A673 (cell line): ENCODE measurements around the gene SPATA32. TPM values are rescaled to one million over a fixed set of nuclear protein-coding genes. Genes with fewer than 3 reads are reported as not detected.

ENCODE experiments used
- BruUV-seq: library from RNA; stranded (reverse); fragments of 400-500 nt; replicated peaks from 2 replicates; lab custom pipeline; 2021; lab: Mats Ljungman, UMichigan
- CTCF ChIA-PET: fragments of 300-600 bp; sonication (Branson Sonifier 250); formaldehyde crosslinking; loops from one replicate; lab custom pipeline; 2022; ENCODE audit warnings: antibody characterized with exemption; lab: Charles Lee
- POLR2A ChIA-PET: fragments of 300-600 bp; sonication (Branson Sonifier 250); formaldehyde crosslinking; loops from one replicate; lab custom pipeline; 2022; ENCODE audit warnings: antibody characterized with exemption; ENCODE audit not compliant: low non-redundant PET; lab: Charles Lee
- DNase-seq: peaks from one replicate; pipeline ENCODE4 v3.0.0-alpha.2; 2015; ENCODE audit warnings: low spot score
- H3K27ac ChIP-seq: fragments of 200-600 bp; sonication (generic); 2 replicates; pipeline ENCODE4 v1.5.1; 2016; ENCODE audit warnings: mixed run types, low read depth, mild to moderate bottlenecking, mixed read lengths, antibody characterized with exemption, low read length; ENCODE audit not compliant: poor library complexity, severe bottlenecking
- H3K27me3 ChIP-seq: fragments of 200-600 bp; sonication (generic); replicated peaks from 2 replicates; pipeline ENCODE4 v1.6.1; 2017; ENCODE audit warnings: mixed run types, low read depth, mild to moderate bottlenecking, mixed read lengths, antibody characterized with exemption, low read length; ENCODE audit not compliant: insufficient read depth, poor library complexity
- H3K36me3 ChIP-seq: fragments of 200-600 bp; sonication (generic); 2 replicates; pipeline ENCODE4 v1.6.1; 2016; ENCODE audit warnings: mixed run types, mild to moderate bottlenecking, mixed read lengths, antibody characterized with exemption, low read length; ENCODE audit not compliant: insufficient read depth, poor library complexity, severe bottlenecking
- H3K4me1 ChIP-seq: fragments of 200-600 bp; sonication (generic); 2 replicates; pipeline ENCODE4 v1.6.1; 2017; ENCODE audit warnings: mixed run types, mild to moderate bottlenecking, mixed read lengths, antibody characterized with exemption, low read length; ENCODE audit not compliant: insufficient read depth, poor library complexity, severe bottlenecking
- H3K4me3 ChIP-seq: fragments of 200-600 bp; sonication (generic); 2 replicates; pipeline ENCODE4 v1.5.1; 2016; ENCODE audit warnings: low read depth, mixed run types, mild to moderate bottlenecking, mixed read lengths, low read length; ENCODE audit not compliant: poor library complexity, severe bottlenecking
- H3K9me3 ChIP-seq: fragments of 200-600 bp; sonication (generic); 2 replicates; pipeline ENCODE4 v1.6.1; 2016; ENCODE audit warnings: mixed run types, low read depth, mild to moderate bottlenecking, mixed read lengths, antibody characterized with exemption, low read length; ENCODE audit not compliant: poor library complexity, severe bottlenecking
- EZH2 ChIP-seq: fragments of 200-600 bp; sonication (generic); IDR thresholded peaks from 2 replicates; pipeline ENCODE4 v1.6.1; 2017; ENCODE audit warnings: borderline replicate concordance, low read depth, mild to moderate bottlenecking, mixed read lengths, antibody characterized with exemption, low read length; ENCODE audit not compliant: poor library complexity, severe bottlenecking
- intact Hi-C: fragments of 100-400 bp; cut with micrococcal nuclease; formaldehyde crosslinking; loops from one replicate; pipeline ENCODE4 v1.10.0; 2022; ENCODE audit not compliant: unreplicated experiment
- total RNA-seq: library from RNA; stranded (reverse); gene quantifications from 2 replicates; pipeline ENCODE4 v1.2.3, GENCODE V29; 2021
- TF ChIP-seq, protein P1 (sequence below): fragments of 300-800, 200-600 bp; sonication (generic); conservative IDR thresholded peaks from 2 replicates; pipeline ENCODE4 v1.5.1; 2017; ENCODE audit warnings: low read depth, mild to moderate bottlenecking, antibody characterized with exemption, low read length, moderate library complexity, mixed read lengths

SPATA32 gene
- total RNA-seq, 1 experiment from 2014 or later = not detected

DNA sequence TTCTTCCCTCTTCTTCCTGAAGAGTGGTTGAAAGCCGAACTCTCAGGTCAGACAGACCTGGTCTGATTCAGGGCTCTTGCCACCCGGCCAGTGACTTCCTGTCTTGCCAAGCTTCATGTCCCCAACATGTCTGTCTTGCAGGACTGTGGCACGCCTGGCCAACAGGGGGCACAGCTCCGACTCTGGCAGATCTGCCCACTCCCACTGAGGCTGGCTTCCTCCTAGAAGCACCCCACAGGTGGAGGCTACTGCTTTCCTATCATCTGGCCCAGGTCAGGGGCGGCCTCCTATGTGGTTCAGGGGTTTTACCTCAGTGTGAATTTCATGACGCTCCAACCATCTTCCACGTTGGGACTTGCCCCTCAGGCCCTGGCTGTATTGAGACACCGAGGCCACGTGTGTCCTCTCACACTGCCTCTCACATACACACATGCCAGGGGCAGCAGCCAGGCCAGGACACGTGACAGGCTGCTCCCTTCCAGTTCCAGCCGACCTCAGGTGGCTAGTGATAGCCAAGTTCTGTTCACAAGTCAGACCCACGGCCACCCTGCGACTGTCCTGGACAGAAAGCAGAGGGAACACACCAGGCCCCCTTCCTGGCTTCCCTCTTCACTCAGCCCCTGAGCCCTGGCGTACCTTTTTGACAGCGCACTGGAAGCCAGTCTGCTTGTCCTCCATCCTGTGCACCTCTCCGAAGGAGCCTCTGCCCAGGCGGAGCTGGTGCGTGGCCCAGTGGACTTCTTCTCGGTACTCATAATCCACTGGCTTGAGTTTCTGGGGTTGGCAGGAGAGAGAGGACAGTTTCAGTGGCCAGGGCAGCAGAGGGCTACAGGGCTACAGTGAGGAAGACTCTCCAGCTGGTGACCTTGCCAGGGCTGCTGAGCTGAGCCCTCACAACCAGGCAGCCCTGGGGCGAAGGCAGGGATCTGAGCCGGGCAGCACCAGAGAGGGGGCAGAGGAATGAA is 22.6 kb upstream of the SPATA32 start:
- no peaks in the 10 kb centered on the region for H3K27me3 ChIP-seq
- no peak overlapping the region for H3K27ac ChIP-seq
- intact Hi-C loops = no loop called here
- TF ChIP-seq EZH2 = no peak
- TF ChIP-seq, protein P1, sequence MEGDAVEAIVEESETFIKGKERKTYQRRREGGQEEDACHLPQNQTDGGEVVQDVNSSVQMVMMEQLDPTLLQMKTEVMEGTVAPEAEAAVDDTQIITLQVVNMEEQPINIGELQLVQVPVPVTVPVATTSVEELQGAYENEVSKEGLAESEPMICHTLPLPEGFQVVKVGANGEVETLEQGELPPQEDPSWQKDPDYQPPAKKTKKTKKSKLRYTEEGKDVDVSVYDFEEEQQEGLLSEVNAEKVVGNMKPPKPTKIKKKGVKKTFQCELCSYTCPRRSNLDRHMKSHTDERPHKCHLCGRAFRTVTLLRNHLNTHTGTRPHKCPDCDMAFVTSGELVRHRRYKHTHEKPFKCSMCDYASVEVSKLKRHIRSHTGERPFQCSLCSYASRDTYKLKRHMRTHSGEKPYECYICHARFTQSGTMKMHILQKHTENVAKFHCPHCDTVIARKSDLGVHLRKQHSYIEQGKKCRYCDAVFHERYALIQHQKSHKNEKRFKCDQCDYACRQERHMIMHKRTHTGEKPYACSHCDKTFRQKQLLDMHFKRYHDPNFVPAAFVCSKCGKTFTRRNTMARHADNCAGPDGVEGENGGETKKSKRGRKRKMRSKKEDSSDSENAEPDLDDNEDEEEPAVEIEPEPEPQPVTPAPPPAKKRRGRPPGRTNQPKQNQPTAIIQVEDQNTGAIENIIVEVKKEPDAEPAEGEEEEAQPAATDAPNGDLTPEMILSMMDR = no peak
- BruUV-seq = no TSS peak
- H3K36me3 ChIP-seq = no peaks in the 10 kb centered on the region
- no peak overlapping the region for H3K4me3 ChIP-seq
- no peak for DNase-seq
- H3K4me1 ChIP-seq = no peaks in the 10 kb centered on the region
- POLR2A ChIA-PET = no interaction called here
- CTCF ChIA-PET = interaction anchor here (0.5 kb wide), 1 partner anchor 50 kb away, joined by 10 read pairs; no protein-coding TSS in a partner anchor
- no peaks in the 10 kb centered on the region for H3K9me3 ChIP-seq

DNA sequence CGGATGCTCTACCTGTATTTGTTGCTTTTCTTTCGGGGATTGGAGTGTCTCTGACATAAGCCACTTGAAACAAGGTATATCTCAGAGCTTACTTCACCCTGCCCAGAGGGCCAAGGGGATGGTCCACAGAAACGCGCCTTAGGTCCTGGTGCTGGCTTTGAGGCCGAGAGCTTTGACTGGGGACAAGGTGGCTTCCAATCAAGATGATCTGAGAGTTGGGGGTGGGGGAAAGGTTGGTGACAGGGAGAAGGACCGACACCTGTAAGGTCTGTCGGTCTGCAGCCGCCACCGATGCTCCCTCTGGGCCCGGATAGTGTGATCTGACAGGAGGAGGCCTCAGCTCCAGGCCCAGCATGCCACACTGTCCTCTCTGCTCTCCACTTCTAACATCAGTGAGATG is 21.8 kb upstream of the SPATA32 start:
- TF ChIP-seq, protein P1 = no peak
- no peak for TF ChIP-seq EZH2
- intact Hi-C loops = no loop called here
- H3K27ac ChIP-seq = no peak overlapping the region
- H3K9me3 ChIP-seq = no peaks in the 10 kb centered on the region
- DNase-seq = no peak
- H3K36me3 ChIP-seq = no peaks in the 10 kb centered on the region
- H3K27me3 ChIP-seq = no peaks in the 10 kb centered on the region
- ChIA-PET CTCF (interaction anchor here (0.5 kb wide), 1 partner anchor 49 kb away, joined by 10 read pairs; no protein-coding TSS in a partner anchor), POLR2A (no interaction called here)
- BruUV-seq = no TSS peak
- H3K4me3 ChIP-seq = no peak overlapping the region
- no peaks in the 10 kb centered on the region for H3K4me1 ChIP-seq

DNA sequence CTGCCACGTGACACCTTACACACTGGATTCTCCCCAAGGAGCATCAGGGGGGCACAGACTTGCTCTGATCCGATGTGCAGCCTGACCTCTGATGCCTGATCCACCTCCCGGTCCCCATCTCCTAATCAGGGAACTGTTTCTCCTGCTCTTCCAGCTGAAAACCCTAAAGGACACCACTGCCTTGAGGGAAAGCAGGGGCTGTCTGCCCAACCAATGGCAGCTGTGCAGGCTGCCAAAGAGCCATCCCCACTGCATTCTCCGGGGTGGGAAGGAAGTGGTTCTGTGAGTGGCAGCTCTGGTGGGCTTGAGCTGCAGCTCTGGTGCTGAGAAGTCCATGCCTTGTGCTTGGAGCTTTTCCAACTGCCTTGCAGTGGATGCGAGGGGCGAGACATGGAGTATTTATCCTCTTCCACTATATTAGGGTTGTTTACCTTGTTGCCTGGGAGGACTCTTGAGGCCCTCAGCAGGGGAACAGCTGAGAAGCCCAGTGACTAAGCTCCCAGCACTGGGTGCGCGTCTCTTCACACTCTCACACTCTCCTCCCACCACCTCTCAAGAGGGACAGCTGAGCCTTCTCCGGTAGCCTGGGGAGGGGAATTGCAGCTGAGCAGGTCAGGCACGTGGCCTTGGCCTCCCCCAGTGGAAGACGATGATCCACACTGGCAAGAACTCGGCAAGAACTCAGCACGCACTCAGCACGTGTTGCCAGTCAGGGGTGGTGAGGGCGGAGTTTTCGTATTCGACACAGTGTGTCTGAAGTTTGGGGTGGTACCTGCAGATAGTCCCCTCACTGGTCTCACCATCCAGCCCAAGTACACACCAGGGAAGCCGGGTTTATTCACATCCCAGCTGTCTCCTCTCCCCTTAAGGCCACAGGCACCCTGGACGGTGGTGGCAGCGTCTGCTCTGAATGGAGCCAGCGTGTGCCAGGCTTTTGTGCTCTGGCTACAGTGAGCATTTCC is 21.1 kb upstream of the SPATA32 start:
- H3K9me3 ChIP-seq = no peaks in the 10 kb centered on the region
- CTCF ChIA-PET = no interaction called here
- no peaks in the 10 kb centered on the region for H3K4me1 ChIP-seq
- no peaks in the 10 kb centered on the region for H3K27me3 ChIP-seq
- no peak for DNase-seq
- intact Hi-C loops = no loop called here
- POLR2A ChIA-PET = no interaction called here
- BruUV-seq = no TSS peak
- no peaks in the 10 kb centered on the region for H3K36me3 ChIP-seq
- TF ChIP-seq, protein P1 = no peak
- no peak for TF ChIP-seq EZH2
- H3K27ac ChIP-seq = no peak overlapping the region
- H3K4me3 ChIP-seq = no peak overlapping the region
